Measurements from ENCODE around the gene MIOX. TPM values are rescaled to one million over a fixed set of nuclear protein-coding genes. Genes with fewer than 3 reads are reported as not detected.
A peak's percentile ranks its signal among the peaks of the same experiment; 100 is the strongest.

MIOX gene
- total RNA-seq, 1 donor from 2014 or later: not detected

- DNase-seq (ENCODE audit: low spot score): no peak
Measured at GRCh38 chr22:50529416-50529896, 42.8 kb downstream of the MIOX start.

GRCh38 chr22:50529897-50530579 is 43.4 kb downstream of the MIOX start, which contains the start of gene TYMP:
Gene TYMP (minus strand): TSS chr22:50530012. CDS start chr22:50529709, 303 bp downstream.
- DNase-seq (ENCODE audit: low spot score): peak; percentile 84

GRCh38 chr22:50530580-50530876 is 43.9 kb downstream of the MIOX start:
- DNase-seq (ENCODE audit: low spot score): no peak

GRCh38 chr22:50530877-50531545 is 44.4 kb downstream of the MIOX start:
- peak; percentile 92 for DNase-seq (ENCODE audit: low spot score)

- no peak for DNase-seq (ENCODE audit: low spot score)
Measured at GRCh38 chr22:50531546-50531961, 44.9 kb downstream of the MIOX start.

- peak; percentile 76 for DNase-seq (ENCODE audit: low spot score)
Measured at GRCh38 chr22:50531962-50532674, 45.5 kb downstream of the MIOX start.

GRCh38 chr22:50532824-50533796 is 46.5 kb downstream of the MIOX start:
- no peak for DNase-seq (ENCODE audit: low spot score)

- peak; percentile 42 for DNase-seq (ENCODE audit: low spot score)
Measured at GRCh38 chr22:50533856-50534711, 47.4 kb downstream of the MIOX start.

- DNase-seq (ENCODE audit: low spot score): peak; percentile 31
Measured at GRCh38 chr22:50535113-50535512, 48.5 kb downstream of the MIOX start.

GRCh38 chr22:50536226-50536625 is 49.6 kb downstream of the MIOX start:
- DNase-seq (ENCODE audit: low spot score): no peak

- DNase-seq (ENCODE audit: low spot score): peak; percentile 37
Measured at GRCh38 chr22:50537765-50538164, 51.1 kb downstream of the MIOX start.

Other genes with a start within 250 kb of the MIOX start
- 57.2 TPM for gene TUBGCP6, start 241.8 kb upstream of the MIOX start, total RNA-seq
- 52.4 TPM for gene HDAC10, start 235.6 kb upstream of the MIOX start, total RNA-seq
- gene MAPK12, start 225.2 kb upstream of the MIOX start, total RNA-seq: 14.1 TPM
- gene MAPK11, start 216.5 kb upstream of the MIOX start, total RNA-seq: 15.4 TPM
- gene PLXNB2, start 179.2 kb upstream of the MIOX start, total RNA-seq: 443 TPM
- 21.4 TPM for gene DENND6B, start 159.8 kb upstream of the MIOX start, total RNA-seq
- 63.5 TPM for gene PPP6R2, start 143.5 kb upstream of the MIOX start, total RNA-seq
- 79.2 TPM for gene SBF1, start 11.8 kb upstream of the MIOX start, total RNA-seq
- gene ADM2, start 5.3 kb upstream of the MIOX start, total RNA-seq: 4.6 TPM
- gene LMF2, start 20.8 kb downstream of the MIOX start, total RNA-seq: 63.6 TPM
- 37.7 TPM for gene NCAPH2, start 21.4 kb downstream of the MIOX start, total RNA-seq
- gene SCO2, start 38.7 kb downstream of the MIOX start, total RNA-seq: not detected
- gene TYMP, start 43.2 kb downstream of the MIOX start, total RNA-seq: 37.9 TPM
- gene KLHDC7B, start 59.0 kb downstream of the MIOX start, total RNA-seq: 1.2 TPM
- not detected for gene SYCE3, start 76.1 kb downstream of the MIOX start, total RNA-seq
- 62.3 TPM for gene CPT1B, start 91.6 kb downstream of the MIOX start, total RNA-seq
- 98.0 TPM for gene CHKB, start 96.0 kb downstream of the MIOX start, total RNA-seq
- 0.83 TPM for gene MAPK8IP2, start 113.9 kb downstream of the MIOX start, total RNA-seq
- 61.9 TPM for gene ARSA, start 141.3 kb downstream of the MIOX start, total RNA-seq
- 37.1 TPM for gene SHANK3, start 186.0 kb downstream of the MIOX start, total RNA-seq

Measured in ureter (tissue), 1 donor.